ENCODE measurements around the gene RTN3.
"Not testable (repeated sequence)": the region's sequence is repeated elsewhere in the genome, so short reads cannot be mapped to it uniquely, and the experiment has no call there.

RTN3 gene

GRCh38 chr11:63770763-63771162, 89.5 kb downstream of the RTN3 start:
- Histone ChIP-seq H3K9ac (ENCODE audit: low read length in 2 of 2) (no peak overlapping the region), H3K36me3 (ENCODE audit: control insufficient read depth in 2 of 2, insufficient read depth in 2 of 2, low read length in 2 of 2) (no peaks in the 10 kb centered on the region), H3K9me3 (ENCODE audit: control insufficient read depth in 2 of 2, low read length in 2 of 2) (no peaks in the 10 kb centered on the region), H3K27ac (ENCODE audit: low read length) (no peak overlapping the region), H3K4me3 (ENCODE audit: low read length in 2 of 2) (no peak overlapping the region), H3K27me3 (ENCODE audit: control insufficient read depth in 1 of 2, insufficient read depth in 2 of 2, low read length in 2 of 2) (no peaks in the 10 kb centered on the region), H3K4me1 (ENCODE audit: control insufficient read depth, insufficient read depth, low read length) (peaks cover 31% of the 10 kb centered on the region)

DNA sequence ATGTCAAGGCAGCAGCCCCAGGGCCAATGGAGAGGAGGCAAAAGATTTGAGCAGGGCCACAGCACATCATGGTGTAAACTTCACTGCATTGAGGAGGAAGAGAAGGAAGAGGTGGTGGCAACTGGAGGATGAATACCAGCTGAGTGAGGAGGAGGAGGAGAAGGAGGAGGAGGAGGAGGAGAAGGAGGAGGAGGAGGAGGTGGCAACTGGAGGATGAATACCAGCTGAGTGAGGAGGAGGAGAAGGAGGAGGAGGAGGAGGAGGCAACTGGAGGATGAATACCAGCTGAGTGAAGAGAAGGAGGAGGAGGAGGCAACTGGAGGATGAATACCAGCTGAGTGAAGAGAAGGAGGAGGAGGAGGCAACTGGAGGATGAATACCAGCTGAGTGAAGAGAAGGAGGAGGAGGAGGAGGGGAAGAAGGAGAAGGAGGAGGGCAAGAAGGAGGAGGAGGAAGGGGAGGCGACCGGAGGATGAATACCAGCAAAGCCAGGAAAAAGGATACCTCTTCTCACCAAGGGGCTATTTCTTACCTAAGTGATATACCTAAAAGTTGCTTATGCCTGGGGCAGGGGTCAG, 90.5 kb downstream of the RTN3 start:
- not testable (repeated sequence) for H3K27ac ChIP-seq (ENCODE audit: low read length); H3K9me3 ChIP-seq (ENCODE audit: control insufficient read depth in 2 of 2, low read length in 2 of 2); H3K27me3 ChIP-seq (ENCODE audit: control insufficient read depth in 1 of 2, insufficient read depth in 2 of 2, low read length in 2 of 2); H3K9ac ChIP-seq (ENCODE audit: low read length in 2 of 2); H3K4me3 ChIP-seq (ENCODE audit: low read length in 2 of 2); H3K36me3 ChIP-seq (ENCODE audit: control insufficient read depth in 2 of 2, insufficient read depth in 2 of 2, low read length in 2 of 2)
- peaks cover 20% of the 10 kb centered on the region for H3K4me1 ChIP-seq (ENCODE audit: control insufficient read depth, insufficient read depth, low read length)

GRCh38 chr11:63775191-63775590, 93.9 kb downstream of the RTN3 start:
- H3K9ac ChIP-seq (ENCODE audit: low read length in 2 of 2), result no peak overlapping the region
- H3K4me3 ChIP-seq (ENCODE audit: low read length in 2 of 2), result no peak overlapping the region
- H3K4me1 ChIP-seq (ENCODE audit: control insufficient read depth, insufficient read depth, low read length), result peaks cover 4% of the 10 kb centered on the region
- peaks cover 0 to 2% of the 10 kb centered on the region in 2 donors for H3K27me3 ChIP-seq (ENCODE audit: control insufficient read depth in 1 of 2, insufficient read depth in 2 of 2, low read length in 2 of 2)
- no peaks in the 10 kb centered on the region for H3K36me3 ChIP-seq (ENCODE audit: control insufficient read depth in 2 of 2, insufficient read depth in 2 of 2, low read length in 2 of 2)
- H3K9me3 ChIP-seq (ENCODE audit: control insufficient read depth in 2 of 2, low read length in 2 of 2), result no peaks in the 10 kb centered on the region
- H3K27ac ChIP-seq (ENCODE audit: low read length), result no peak overlapping the region

GRCh38 chr11:63779039-63779438, 97.7 kb downstream of the RTN3 start:
- Histone ChIP-seq H3K9me3 (ENCODE audit: control insufficient read depth in 2 of 2, low read length in 2 of 2) (no peaks in the 10 kb centered on the region), H3K27me3 (ENCODE audit: control insufficient read depth in 1 of 2, insufficient read depth in 2 of 2, low read length in 2 of 2) (peaks cover 0 to 2% of the 10 kb centered on the region in 2 donors), H3K4me1 (ENCODE audit: control insufficient read depth, insufficient read depth, low read length) (peaks cover 2% of the 10 kb centered on the region), H3K4me3 (ENCODE audit: low read length in 2 of 2) (no peak overlapping the region), H3K27ac (ENCODE audit: low read length) (no peak overlapping the region), H3K36me3 (ENCODE audit: control insufficient read depth in 2 of 2, insufficient read depth in 2 of 2, low read length in 2 of 2) (no peaks in the 10 kb centered on the region), H3K9ac (ENCODE audit: low read length in 2 of 2) (no peak overlapping the region)

GRCh38 chr11:63782749-63783148, 101.4 kb downstream of the RTN3 start:
- peaks cover 0 to 2% of the 10 kb centered on the region in 2 donors for H3K27me3 ChIP-seq (ENCODE audit: control insufficient read depth in 1 of 2, insufficient read depth in 2 of 2, low read length in 2 of 2)
- no peak overlapping the region for H3K27ac ChIP-seq (ENCODE audit: low read length)
- H3K4me3 ChIP-seq (ENCODE audit: low read length in 2 of 2), result no peak overlapping the region
- no peak overlapping the region for H3K9ac ChIP-seq (ENCODE audit: low read length in 2 of 2)
- H3K36me3 ChIP-seq (ENCODE audit: control insufficient read depth in 2 of 2, insufficient read depth in 2 of 2, low read length in 2 of 2), result no peaks in the 10 kb centered on the region
- H3K9me3 ChIP-seq (ENCODE audit: control insufficient read depth in 2 of 2, low read length in 2 of 2), result no peaks in the 10 kb centered on the region
- no peaks in the 10 kb centered on the region for H3K4me1 ChIP-seq (ENCODE audit: control insufficient read depth, insufficient read depth, low read length)

- Histone ChIP-seq H3K4me1 (ENCODE audit: control insufficient read depth, insufficient read depth, low read length) (no peaks in the 10 kb centered on the region), H3K27me3 (ENCODE audit: control insufficient read depth in 1 of 2, insufficient read depth in 2 of 2, low read length in 2 of 2) (peaks cover 0 to 2% of the 10 kb centered on the region in 2 donors), H3K4me3 (ENCODE audit: low read length in 2 of 2) (no peak overlapping the region), H3K27ac (ENCODE audit: low read length) (no peak overlapping the region), H3K9me3 (ENCODE audit: control insufficient read depth in 2 of 2, low read length in 2 of 2) (no peaks in the 10 kb centered on the region), H3K36me3 (ENCODE audit: control insufficient read depth in 2 of 2, insufficient read depth in 2 of 2, low read length in 2 of 2) (no peaks in the 10 kb centered on the region), H3K9ac (ENCODE audit: low read length in 2 of 2) (no peak overlapping the region)
These were observed 102.8 kb downstream of the RTN3 start for GRCh38 chr11:63783925-63784592.

DNA sequence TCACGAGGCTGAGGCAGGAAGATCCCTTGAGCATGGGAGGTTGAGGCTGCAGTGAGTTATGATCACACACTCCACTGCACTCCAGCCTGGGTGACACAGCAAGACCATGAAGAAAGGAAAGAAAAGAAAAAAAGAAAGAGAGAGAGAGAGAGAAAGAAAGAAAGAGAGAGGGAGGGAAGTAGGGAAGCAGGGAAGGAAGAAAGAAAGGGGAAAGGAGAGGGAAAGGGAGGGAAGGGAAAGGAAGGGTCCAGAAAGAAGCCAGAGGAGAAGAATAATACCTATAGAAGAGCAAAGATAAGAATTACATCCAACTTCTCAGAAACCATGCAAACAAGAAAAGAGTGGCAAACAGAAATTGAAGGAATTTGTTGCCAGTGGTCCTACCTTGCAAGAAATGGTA, 104.5 kb downstream of the RTN3 start:
- no peaks in the 10 kb centered on the region for H3K27me3 ChIP-seq (ENCODE audit: control insufficient read depth in 1 of 2, insufficient read depth in 2 of 2, low read length in 2 of 2)
- H3K4me1 ChIP-seq (ENCODE audit: control insufficient read depth, insufficient read depth, low read length), result no peaks in the 10 kb centered on the region
- H3K36me3 ChIP-seq (ENCODE audit: control insufficient read depth in 2 of 2, insufficient read depth in 2 of 2, low read length in 2 of 2), result no peaks in the 10 kb centered on the region
- H3K9me3 ChIP-seq (ENCODE audit: control insufficient read depth in 2 of 2, low read length in 2 of 2), result no peaks in the 10 kb centered on the region
- H3K4me3 ChIP-seq (ENCODE audit: low read length in 2 of 2), result no peak overlapping the region
- no peak overlapping the region for H3K9ac ChIP-seq (ENCODE audit: low read length in 2 of 2)
- H3K27ac ChIP-seq (ENCODE audit: low read length), result no peak overlapping the region

- Histone ChIP-seq H3K4me3 (ENCODE audit: low read length in 2 of 2) (no peak overlapping the region), H3K9me3 (ENCODE audit: control insufficient read depth in 2 of 2, low read length in 2 of 2) (peaks cover 2 to 3% of the 10 kb centered on the region in 2 donors), H3K27ac (ENCODE audit: low read length) (no peak overlapping the region), H3K36me3 (ENCODE audit: control insufficient read depth in 2 of 2, insufficient read depth in 2 of 2, low read length in 2 of 2) (no peaks in the 10 kb centered on the region), H3K4me1 (ENCODE audit: control insufficient read depth, insufficient read depth, low read length) (no peaks in the 10 kb centered on the region), H3K9ac (ENCODE audit: low read length in 2 of 2) (no peak overlapping the region), H3K27me3 (ENCODE audit: control insufficient read depth in 1 of 2, insufficient read depth in 2 of 2, low read length in 2 of 2) (no peaks in the 10 kb centered on the region)
These were observed 110.3 kb downstream of the RTN3 start for GRCh38 chr11:63791495-63792167.

- no peaks in the 10 kb centered on the region for H3K4me1 ChIP-seq (ENCODE audit: control insufficient read depth, insufficient read depth, low read length)
- H3K36me3 ChIP-seq (ENCODE audit: control insufficient read depth in 2 of 2, insufficient read depth in 2 of 2, low read length in 2 of 2), result no peaks in the 10 kb centered on the region
- no peak overlapping the region for H3K27ac ChIP-seq (ENCODE audit: low read length)
- no peaks in the 10 kb centered on the region for H3K27me3 ChIP-seq (ENCODE audit: control insufficient read depth in 1 of 2, insufficient read depth in 2 of 2, low read length in 2 of 2)
- H3K9ac ChIP-seq (ENCODE audit: low read length in 2 of 2), result no peak overlapping the region
- no peak overlapping the region for H3K4me3 ChIP-seq (ENCODE audit: low read length in 2 of 2)
- peaks cover 2 to 3% of the 10 kb centered on the region in 2 donors for H3K9me3 ChIP-seq (ENCODE audit: control insufficient read depth in 2 of 2, low read length in 2 of 2)
These were observed 111.9 kb downstream of the RTN3 start for GRCh38 chr11:63793161-63793560.

DNA sequence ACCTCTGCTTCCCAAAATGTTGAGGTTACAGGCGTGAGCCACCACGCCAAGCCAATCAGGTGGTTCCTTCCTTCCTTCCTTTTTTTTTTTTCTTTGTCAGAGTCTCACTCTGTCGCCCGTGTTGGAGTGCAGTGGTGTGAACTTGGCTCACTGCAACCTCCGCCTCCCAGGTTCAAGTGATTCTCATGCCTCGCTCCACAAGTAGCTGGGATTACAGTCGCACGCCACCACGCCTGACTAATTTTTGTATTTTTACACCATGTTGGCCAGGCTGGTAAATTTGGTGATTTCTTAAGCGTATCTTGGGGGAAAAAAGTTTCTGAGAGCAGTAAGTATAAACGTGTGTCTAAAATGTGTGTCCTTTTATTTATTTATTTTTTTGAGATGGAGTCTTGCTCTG, 113.8 kb downstream of the RTN3 start:
- Histone ChIP-seq H3K9me3 (ENCODE audit: control insufficient read depth in 2 of 2, low read length in 2 of 2) (peaks cover 2 to 3% of the 10 kb centered on the region in 2 donors), H3K4me1 (ENCODE audit: control insufficient read depth, insufficient read depth, low read length) (no peaks in the 10 kb centered on the region)

DNA sequence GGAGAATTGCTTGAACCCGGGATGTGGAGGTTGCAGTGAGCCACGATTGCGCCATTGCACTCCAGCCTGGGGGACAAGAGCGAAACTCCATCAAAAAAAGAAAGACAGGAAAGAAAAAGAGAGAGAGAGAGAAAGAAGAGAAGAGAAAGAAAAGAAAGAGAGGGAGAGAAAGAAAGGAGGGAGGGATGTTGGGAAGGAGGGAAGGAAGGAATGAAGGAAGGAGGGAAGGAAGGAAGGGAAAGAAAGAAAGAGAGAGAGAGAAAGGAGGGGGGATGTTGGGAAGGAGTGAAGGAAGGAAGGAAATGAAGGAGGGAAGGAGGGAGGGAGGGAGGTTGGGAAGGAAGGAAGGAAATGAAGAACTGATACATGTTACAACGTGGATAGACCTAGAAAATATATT, 119.6 kb downstream of the RTN3 start:
- Histone ChIP-seq H3K36me3 (ENCODE audit: control insufficient read depth in 2 of 2, insufficient read depth in 2 of 2, low read length in 2 of 2) (no peaks in the 10 kb centered on the region), H3K9me3 (ENCODE audit: control insufficient read depth in 2 of 2, low read length in 2 of 2) (no peaks in the 10 kb centered on the region), H3K9ac (ENCODE audit: low read length in 2 of 2) (no peak overlapping the region)

More for the DNA sequence above, 113.8 kb downstream of the RTN3 start:
- Histone ChIP-seq H3K9ac (ENCODE audit: low read length in 2 of 2) (no peak overlapping the region), H3K4me3 (ENCODE audit: low read length in 2 of 2) (no peak overlapping the region), H3K27ac (ENCODE audit: low read length) (no peak overlapping the region), H3K27me3 (ENCODE audit: control insufficient read depth in 1 of 2, insufficient read depth in 2 of 2, low read length in 2 of 2) (no peaks in the 10 kb centered on the region), H3K36me3 (ENCODE audit: control insufficient read depth in 2 of 2, insufficient read depth in 2 of 2, low read length in 2 of 2) (no peaks in the 10 kb centered on the region)

More for the DNA sequence above, 119.6 kb downstream of the RTN3 start:
- no peak overlapping the region for H3K27ac ChIP-seq (ENCODE audit: low read length)
- H3K4me1 ChIP-seq (ENCODE audit: control insufficient read depth, insufficient read depth, low read length), result no peaks in the 10 kb centered on the region
- H3K4me3 ChIP-seq (ENCODE audit: low read length in 2 of 2), result no peak overlapping the region
- no peaks in the 10 kb centered on the region for H3K27me3 ChIP-seq (ENCODE audit: control insufficient read depth in 1 of 2, insufficient read depth in 2 of 2, low read length in 2 of 2)
